Left hindlimb (tissue), 1 donor: ENCODE data around the gene MAP4K4.

Experiments used
- DNase-seq: peaks from one replicate; pipeline ENCODE4 v3.0.0-alpha.2; 2018

The MAP4K4 gene

GRCh38 chr2:101794141-101794540 is 96.6 kb downstream of the MAP4K4 start:
- DNase-seq, result no peak

GRCh38 chr2:101795033-101795432 is 97.5 kb downstream of the MAP4K4 start:
- DNase-seq, result no peak

DNA sequence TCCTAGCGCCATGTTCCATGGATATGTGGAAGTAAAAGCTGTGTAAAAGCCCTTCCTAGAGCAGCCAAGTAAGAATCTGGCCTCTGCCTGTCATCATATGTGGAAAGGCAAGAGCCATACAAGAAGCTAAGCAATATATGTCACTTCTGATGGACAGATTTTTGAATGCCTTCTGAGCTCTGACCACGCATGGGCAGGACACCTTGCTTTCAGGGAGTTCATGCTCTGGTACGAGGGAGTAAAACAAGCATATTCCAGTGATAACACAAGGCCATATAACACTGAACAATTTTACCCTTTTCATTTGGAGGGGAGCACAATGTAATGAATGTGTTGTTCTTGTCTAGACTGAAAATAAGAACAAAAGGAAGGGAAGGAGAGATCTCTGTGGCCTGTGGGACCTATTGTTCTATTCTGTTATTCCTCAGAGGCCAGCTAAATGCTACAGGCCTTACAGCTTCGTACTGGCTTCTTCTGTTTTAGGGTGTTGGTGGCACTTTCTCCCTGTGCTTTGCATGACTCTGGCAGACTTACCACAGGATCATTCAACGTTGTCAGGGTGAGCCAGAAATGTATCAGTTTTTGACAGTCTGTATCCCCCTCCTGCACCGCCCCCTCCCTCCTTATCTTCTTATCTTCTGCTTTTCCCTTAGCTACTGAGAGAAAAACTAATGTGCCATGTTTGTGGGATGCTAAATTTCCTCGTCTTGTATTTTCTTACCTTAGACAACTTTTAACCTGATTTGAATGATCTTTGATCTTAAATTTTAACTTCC is 99.5 kb downstream of the MAP4K4 start:
- DNase-seq, result no peak

DNA sequence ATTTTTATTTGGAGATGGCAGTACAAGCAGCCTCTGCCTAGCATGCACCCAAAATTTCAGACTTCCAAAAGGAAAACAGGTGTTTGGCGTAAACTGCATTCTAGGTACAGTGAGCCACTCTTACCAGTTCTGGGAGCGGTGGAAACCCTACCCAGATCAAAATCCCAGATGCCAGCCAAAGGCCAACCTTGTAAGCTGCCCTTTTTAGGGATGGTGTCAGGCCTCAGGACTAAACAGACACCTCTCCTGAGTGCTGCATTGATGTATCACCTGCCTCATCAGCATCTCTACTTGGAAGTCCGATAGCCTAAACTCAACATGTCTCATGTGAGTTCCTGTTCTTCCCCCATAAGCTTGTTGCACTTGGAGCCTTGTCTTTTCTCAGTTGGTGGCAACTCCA is 104.0 kb downstream of the MAP4K4 start:
- DNase-seq, result no peak

DNA sequence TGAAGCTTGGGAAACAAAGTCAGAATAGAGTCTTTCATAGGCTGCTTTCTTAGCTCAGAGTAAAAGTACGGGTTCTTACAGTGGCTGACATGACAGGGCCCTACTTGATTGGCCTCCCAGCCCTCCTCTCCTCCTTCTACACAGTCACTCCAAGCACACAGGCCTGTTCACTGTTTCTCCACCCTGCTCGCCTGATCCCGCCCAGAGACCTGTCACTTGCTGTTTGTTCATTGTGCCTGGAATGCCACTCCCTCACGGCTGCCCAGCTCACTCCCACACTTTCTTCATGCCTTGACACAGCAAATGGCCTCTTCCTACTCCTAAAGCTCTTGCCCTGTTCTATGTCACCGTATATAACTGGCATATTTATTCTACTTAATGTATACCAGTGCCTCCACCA is 104.8 kb downstream of the MAP4K4 start:
- DNase-seq, result no peak

GRCh38 chr2:101803128-101803527 is 105.6 kb downstream of the MAP4K4 start:
- DNase-seq, result no peak

DNA sequence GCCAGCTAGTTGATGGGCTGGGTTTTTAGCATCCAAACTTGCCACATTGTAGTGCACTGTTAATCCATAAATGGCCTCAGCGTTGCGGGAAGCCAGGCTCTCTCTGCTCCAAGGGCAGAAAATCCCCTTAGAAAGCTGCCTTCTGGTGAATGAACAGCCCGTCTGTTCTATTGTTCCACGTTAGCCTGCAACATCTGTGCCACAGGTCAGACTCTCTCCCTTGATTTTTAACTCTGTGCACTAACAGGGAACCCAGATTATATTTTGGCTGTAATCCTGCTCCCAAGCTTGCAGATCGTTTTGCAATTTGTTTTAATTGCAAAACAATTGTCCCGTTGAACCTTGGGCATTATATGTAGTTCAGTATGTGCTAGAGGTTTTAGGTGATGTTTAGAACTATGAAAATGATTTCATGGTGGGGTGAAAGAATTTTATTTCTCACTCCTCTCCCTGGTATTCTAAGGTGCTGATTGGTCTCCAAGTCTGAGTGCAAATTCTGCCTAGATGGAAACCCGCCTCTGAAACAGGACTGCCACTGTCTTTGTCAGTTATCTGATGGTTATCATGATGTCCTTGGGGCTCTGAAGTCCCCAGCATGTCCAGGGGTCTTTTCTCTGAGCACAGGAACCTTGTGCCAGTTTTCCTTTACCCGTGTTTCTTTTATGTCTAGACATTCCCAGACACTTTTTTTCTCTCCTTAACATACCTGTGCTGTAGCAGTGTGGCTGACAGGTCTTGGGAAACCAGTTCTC is 106.6 kb downstream of the MAP4K4 start:
- DNase-seq, result no peak

DNA sequence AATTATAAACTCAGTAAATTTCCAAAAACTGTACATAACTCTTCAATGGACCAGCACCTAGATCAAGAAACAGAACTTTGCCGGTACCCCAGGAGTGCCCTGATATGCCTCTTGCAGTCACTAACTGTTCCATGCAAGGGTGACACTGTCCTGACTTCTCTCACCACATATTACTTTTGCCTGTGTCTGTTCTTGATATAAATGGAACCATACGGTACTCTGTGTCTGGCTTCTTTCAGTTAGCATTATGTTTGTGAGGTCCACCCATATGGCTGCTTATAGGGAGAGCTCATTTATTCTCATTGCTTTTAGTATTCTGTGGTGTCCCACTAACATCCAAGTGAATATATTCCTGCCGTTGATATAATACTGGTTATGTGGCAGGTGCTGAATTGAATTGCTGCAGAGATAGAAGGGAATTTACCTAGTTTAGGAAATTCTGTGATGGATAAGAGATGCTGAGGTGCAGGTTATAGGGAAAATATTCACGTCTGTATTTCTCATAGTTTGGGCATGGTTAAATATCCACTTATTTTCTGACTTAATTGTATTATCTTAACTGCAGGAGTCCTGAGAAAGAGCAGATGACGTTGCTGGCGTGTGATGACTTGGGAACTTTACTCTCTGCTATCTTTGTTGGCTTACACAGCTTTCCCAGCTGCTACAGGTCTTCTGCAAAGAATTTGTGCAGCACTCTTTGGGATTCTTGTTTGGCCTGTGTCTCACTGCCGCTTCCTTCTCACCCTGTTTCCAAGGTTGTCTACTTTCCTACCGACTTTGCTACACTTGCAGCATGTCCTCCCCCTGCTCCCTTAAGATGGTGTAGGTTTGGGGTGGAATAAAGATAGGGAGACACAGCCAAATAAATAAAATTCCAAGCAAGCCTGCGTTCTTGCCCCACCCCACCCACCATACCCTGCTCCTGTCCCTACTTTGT is 107.9 kb downstream of the MAP4K4 start:
- no peak for DNase-seq

GRCh38 chr2:101806123-101806522 is 108.6 kb downstream of the MAP4K4 start:
- DNase-seq, result no peak

GRCh38 chr2:101806701-101807100 is 109.2 kb downstream of the MAP4K4 start:
- no peak for DNase-seq

DNA sequence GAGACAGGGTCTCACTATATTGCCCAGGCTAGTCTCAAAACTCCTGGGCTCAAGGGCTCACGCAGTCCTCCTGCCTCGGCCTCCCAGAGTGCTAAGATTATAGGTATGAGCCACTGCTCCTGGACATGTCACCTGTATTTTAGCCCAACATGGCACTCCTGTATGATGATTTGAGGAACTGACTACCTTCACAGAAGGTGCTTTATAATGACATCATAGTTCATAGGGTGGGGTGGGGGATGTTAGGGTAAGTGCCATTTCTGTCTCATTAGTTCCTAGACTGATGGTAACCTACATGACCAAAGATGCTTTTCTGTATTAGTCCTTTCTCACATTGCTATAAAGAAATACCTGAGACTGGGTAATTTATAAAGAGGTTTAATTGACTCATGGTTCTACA is 109.7 kb downstream of the MAP4K4 start:
- no peak for DNase-seq

DNA sequence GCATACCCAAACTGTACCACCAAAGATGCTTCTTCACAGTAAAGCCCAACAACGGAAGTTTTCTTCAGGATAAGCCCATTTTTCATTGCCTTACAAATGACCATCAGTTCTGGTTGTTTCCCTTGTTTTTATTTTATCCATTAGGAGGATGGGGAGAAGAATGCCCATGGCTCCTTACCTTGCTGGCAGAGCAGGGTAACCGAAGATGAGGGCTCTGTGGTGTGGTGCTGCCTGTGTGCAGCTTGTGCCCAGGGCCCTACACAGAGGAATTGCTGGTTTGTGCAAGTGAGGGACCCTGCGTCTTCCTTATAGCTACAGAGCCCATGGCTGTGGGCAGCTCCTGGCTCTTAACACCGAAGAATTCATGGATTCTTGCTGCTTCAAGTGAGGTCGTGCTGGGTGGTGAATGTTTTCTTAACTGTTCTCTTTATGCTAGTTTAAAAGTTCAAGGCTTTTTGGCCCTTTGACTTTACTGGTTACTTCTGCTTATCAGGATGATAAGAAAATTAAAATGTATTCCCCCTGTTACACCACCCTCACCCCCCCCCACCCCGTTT is 110.6 kb downstream of the MAP4K4 start:
- no peak for DNase-seq

DNA sequence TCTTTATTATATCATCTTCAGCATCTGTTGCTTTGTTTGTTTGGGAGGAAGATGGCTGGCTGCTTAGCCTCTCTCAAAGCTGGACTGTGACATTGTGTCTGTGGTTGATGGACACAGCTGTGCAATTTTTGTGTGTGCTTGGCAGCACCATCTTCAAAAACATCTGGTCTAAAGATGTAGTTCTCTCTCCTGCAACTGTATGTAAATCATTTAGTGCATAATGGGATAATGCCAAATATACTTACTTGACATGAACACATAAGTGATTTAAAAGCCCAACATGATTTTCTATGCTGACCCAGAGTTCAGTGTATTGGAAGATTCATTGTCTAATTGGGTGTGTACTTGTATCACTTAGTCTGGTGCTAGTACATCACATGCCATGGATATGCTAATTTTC is 112.2 kb downstream of the MAP4K4 start:
- no peak for DNase-seq

- DNase-seq, result no peak
Observed at GRCh38 chr2:101811226-101812015, 113.9 kb downstream of the MAP4K4 start.

DNA sequence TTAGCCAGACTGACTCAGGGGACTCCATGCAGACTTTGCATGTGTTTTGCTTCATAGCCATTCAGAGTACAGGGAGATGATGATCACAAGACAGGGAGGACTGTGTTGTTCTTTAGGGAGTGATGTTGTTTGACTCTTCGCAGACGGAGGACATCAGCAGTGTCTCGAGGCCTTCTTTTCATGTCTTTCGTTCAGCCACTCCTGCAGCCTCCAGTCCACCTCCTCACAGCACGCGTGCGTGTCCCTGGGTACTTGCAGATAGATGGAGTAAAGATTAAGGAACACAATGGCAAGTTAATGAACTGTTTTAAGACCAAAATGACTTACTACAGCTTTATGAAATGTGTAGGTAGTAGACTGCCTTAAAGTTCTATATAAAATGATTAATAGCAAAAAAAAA is 114.7 kb downstream of the MAP4K4 start:
- DNase-seq, result no peak

- DNase-seq, result no peak
Observed at GRCh38 chr2:101814752-101815151, 117.2 kb downstream of the MAP4K4 start.

DNA sequence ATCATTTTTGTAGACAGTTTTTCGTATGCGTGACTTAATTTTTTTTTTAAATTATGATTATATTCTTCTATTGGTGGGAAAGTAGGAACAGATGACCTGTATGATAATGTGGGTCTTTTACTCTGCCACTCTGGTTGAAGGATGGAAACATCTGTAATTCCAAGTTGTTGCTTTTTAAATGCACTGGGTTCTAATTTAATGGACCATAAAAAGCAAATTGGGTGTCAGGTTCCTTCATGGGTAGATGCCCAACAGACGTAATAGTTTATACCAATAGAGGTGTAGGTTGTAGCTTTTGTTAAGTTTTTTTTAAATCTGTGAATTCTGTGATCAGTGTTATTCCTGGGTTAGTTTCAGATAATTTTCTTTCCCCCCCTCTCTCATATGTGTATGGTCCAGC is 117.6 kb downstream of the MAP4K4 start:
- no peak for DNase-seq

- no peak for DNase-seq
Observed at GRCh38 chr2:101815739-101816391, 118.4 kb downstream of the MAP4K4 start.

GRCh38 chr2:101816598-101816997 is 119.1 kb downstream of the MAP4K4 start:
- DNase-seq, result no peak

GRCh38 chr2:101817481-101817880 is 120.0 kb downstream of the MAP4K4 start:
- DNase-seq, result no peak
